22Rv1 (cell line): ENCODE results near the gene TRAPPC2.

Experiments used
- H3K27ac ChIP-seq: fragments of 450-650 bp; 2 replicates; pipeline ENCODE4 v1.5.1; 2017
- CTCF ChIP-seq: fragments of 450-650 bp; IDR thresholded peaks from 2 replicates; pipeline ENCODE4 v1.5.1; 2017; ENCODE audit warnings: mild to moderate bottlenecking
- ZFX ChIP-seq: fragments of 450-650 bp; IDR thresholded peaks from 2 replicates; pipeline ENCODE4 v1.6.1; 2017; ENCODE audit warnings: antibody characterized with exemption, borderline replicate concordance

The TRAPPC2 gene

GRCh38 chrX:13721819-13722519 lies 12.5 kb downstream of the TRAPPC2 start:
- peak overlapping the region; percentile 69 for H3K27ac ChIP-seq
- TF ChIP-seq ZFX (no peak), CTCF (no peak)

- H3K27ac ChIP-seq, result peak overlapping the region; percentile 69
- TF ChIP-seq CTCF (no peak), ZFX (no peak)
Measured at GRCh38 chrX:13721371-13721770, 13.0 kb downstream of the TRAPPC2 start.

GRCh38 chrX:13719192-13719856 lies 15.1 kb downstream of the TRAPPC2 start:
- H3K27ac ChIP-seq, result no peak overlapping the region
- no peak for TF ChIP-seq ZFX
- no peak for TF ChIP-seq CTCF

- no peak overlapping the region for H3K27ac ChIP-seq
- TF ChIP-seq CTCF, result no peak
Measured at GRCh38 chrX:13717700-13718472, 16.5 kb downstream of the TRAPPC2 start.

- H3K27ac ChIP-seq, result no peak overlapping the region
- TF ChIP-seq ZFX, result no peak
- TF ChIP-seq CTCF, result no peak
Measured at GRCh38 chrX:13716905-13717304, 17.5 kb downstream of the TRAPPC2 start.

- no peak overlapping the region for H3K27ac ChIP-seq
- no peak for TF ChIP-seq ZFX
- no peak for TF ChIP-seq CTCF
Measured at GRCh38 chrX:13716455-13716854, 18.0 kb downstream of the TRAPPC2 start.

GRCh38 chrX:13711141-13711540 lies 23.3 kb downstream of the TRAPPC2 start:
- TF ChIP-seq CTCF (no peak), ZFX (no peak)
- H3K27ac ChIP-seq, result no peak overlapping the region
